SIG-M5 (cell line): ENCODE results near the gene ZMPSTE24.
"Not testable (repeated sequence)": the region's sequence is repeated elsewhere in the genome, so short reads cannot be mapped to it uniquely, and the experiment has no call there.

Experiments
- DNase-seq: peaks from one replicate; lab custom pipeline; 2025; lab: John Stamatoyannopoulos, UW

Gene ZMPSTE24

GRCh38 chr1:40318970-40319621, 61.1 kb downstream of the ZMPSTE24 start:
- DNase-seq, result no peak

- DNase-seq, result not testable (repeated sequence)
Measured at GRCh38 chr1:40331403-40331802, 73.4 kb downstream of the ZMPSTE24 start.

GRCh38 chr1:40332695-40333094, 74.7 kb downstream of the ZMPSTE24 start:
- DNase-seq, result no peak

- no peak for DNase-seq
Measured at GRCh38 chr1:40337443-40337842, 79.4 kb downstream of the ZMPSTE24 start.

GRCh38 chr1:40338745-40339419, 80.8 kb downstream of the ZMPSTE24 start:
- DNase-seq, result no peak

GRCh38 chr1:40339420-40340323, 81.6 kb downstream of the ZMPSTE24 start:
- DNase-seq, result no peak

- no peak for DNase-seq
Measured at GRCh38 chr1:40341491-40342380, 83.7 kb downstream of the ZMPSTE24 start.

- DNase-seq, result not testable (repeated sequence)
Measured at GRCh38 chr1:40342381-40342717, 84.3 kb downstream of the ZMPSTE24 start.
